Neural progenitor cell (in vitro differentiated cells): Measurements from ENCODE around the gene GDPD5.

Experiments
- EZH2 ChIP-seq: fragments of 200-600 bp; sonication (generic); IDR thresholded peaks from 2 replicates; pipeline ENCODE4 v1.6.1; 2017; ENCODE audit warnings: antibody characterized with exemption, mild to moderate bottlenecking, moderate library complexity
- TF ChIP-seq, protein P1 (sequence below): fragments of 200-600 bp; sonication (generic); IDR thresholded peaks from 2 replicates; pipeline ENCODE4 v1.5.1; 2017; ENCODE audit warnings: antibody characterized with exemption, mild to moderate bottlenecking

DNA sequence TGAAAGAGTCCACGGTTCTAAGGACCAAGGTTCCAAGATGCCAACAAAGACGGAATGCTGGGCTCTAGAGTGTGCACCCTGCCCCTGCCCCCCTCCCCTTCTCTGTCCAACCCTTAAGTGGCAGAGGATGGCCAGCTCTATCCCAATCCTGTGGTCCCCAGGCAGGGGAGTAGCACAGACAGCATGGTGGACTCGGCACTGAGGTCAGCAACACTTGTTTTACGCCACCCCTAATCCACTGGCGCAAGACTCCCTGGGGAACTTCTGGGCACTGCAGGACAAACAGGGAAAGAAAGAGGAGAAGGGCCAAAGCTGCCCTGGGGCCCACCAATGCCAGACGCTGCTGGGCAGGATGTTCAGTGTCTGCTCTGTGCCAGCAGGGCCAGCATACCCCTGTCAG is 18.9 kb downstream of the GDPD5 start:
- no peak for TF ChIP-seq EZH2
- TF ChIP-seq, protein P1, sequence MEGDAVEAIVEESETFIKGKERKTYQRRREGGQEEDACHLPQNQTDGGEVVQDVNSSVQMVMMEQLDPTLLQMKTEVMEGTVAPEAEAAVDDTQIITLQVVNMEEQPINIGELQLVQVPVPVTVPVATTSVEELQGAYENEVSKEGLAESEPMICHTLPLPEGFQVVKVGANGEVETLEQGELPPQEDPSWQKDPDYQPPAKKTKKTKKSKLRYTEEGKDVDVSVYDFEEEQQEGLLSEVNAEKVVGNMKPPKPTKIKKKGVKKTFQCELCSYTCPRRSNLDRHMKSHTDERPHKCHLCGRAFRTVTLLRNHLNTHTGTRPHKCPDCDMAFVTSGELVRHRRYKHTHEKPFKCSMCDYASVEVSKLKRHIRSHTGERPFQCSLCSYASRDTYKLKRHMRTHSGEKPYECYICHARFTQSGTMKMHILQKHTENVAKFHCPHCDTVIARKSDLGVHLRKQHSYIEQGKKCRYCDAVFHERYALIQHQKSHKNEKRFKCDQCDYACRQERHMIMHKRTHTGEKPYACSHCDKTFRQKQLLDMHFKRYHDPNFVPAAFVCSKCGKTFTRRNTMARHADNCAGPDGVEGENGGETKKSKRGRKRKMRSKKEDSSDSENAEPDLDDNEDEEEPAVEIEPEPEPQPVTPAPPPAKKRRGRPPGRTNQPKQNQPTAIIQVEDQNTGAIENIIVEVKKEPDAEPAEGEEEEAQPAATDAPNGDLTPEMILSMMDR: no peak
